Mesothelial cell of epicardium (in vitro differentiated cells): ENCODE results near the gene SAMD13. TPM values are rescaled to one million over a fixed set of nuclear protein-coding genes. Genes with fewer than 3 reads are reported as not detected.

ENCODE experiments used
- DNase-seq, 2 experiments: peaks; one replicate each; pipeline ENCODE4 v3.0.0; 2021; ENCODE audit warnings: low spot score in 2 of 2; ENCODE audit not compliant: unreplicated experiment in 2 of 2
- H3K27ac Mint-ChIP-seq: 2 replicates; pipeline ENCODE4 v1.8.0; 2021; ENCODE audit warnings: mixed read lengths
- H3K27me3 Mint-ChIP-seq: 2 replicates; pipeline ENCODE4 v1.8.0; 2021; ENCODE audit warnings: low read depth, mixed read lengths
- H3K36me3 Mint-ChIP-seq: 2 replicates; pipeline ENCODE4 v1.8.0; 2021; ENCODE audit warnings: mixed read lengths
- H3K4me1 Mint-ChIP-seq: 2 replicates; pipeline ENCODE4 v1.8.0; 2021; ENCODE audit warnings: mixed read lengths
- H3K4me3 Mint-ChIP-seq: 2 replicates; pipeline ENCODE4 v1.8.0; 2021; ENCODE audit warnings: mild to moderate bottlenecking, moderate library complexity, mixed read lengths
- H3K9me3 Mint-ChIP-seq: 2 replicates; pipeline ENCODE4 v1.8.0; 2021; ENCODE audit warnings: mixed read lengths
- total RNA-seq: library from RNA; stranded (reverse); gene quantifications from 3 replicates; pipeline ENCODE4 v1.2.1, GENCODE V29; 2021
- TF ChIP-seq, protein P1 (sequence below): fragments of 200-600 bp; sonication (generic); IDR thresholded peaks from one replicate; pipeline ENCODE4 v1.5.0; 2021; ENCODE audit warnings: antibody characterized with exemption; ENCODE audit not compliant: unreplicated experiment

The SAMD13 gene
- total RNA-seq, 1 donor from 2014 or later = 3.6 TPM

- H3K9me3 Mint-ChIP-seq = peaks cover 19% of the 10 kb centered on the region
Measured at GRCh38 chr1:84299536-84300170, 1.9 kb upstream of the SAMD13 start.

DNA sequence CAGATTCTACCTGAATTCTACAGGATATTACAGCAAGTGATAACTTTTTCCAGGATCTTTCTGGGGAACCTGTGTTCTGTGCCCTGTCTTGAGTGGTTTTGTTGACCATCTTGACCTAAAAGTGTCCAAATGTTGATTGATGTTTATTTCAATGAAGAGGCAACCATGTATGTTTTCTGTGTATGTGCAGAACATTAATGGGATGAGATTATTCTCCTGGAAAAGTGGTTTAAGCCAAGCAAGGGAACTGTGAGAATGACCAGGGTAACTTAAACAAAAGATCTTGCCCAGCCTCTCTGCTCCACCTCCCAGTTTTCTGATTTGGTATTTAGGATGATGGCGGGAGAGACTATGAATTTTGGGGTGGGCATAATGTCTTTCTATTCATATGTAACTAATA lies 1.0 kb upstream of the SAMD13 start:
- peaks cover 10% of the 10 kb centered on the region for H3K9me3 Mint-ChIP-seq
- no peak overlapping the region for H3K4me3 Mint-ChIP-seq
- peak overlapping the region; percentile 75 for H3K27ac Mint-ChIP-seq
- H3K27me3 Mint-ChIP-seq = no peaks in the 10 kb centered on the region
- H3K4me1 Mint-ChIP-seq = peaks cover 47% of the 10 kb centered on the region
- TF ChIP-seq, protein P1, sequence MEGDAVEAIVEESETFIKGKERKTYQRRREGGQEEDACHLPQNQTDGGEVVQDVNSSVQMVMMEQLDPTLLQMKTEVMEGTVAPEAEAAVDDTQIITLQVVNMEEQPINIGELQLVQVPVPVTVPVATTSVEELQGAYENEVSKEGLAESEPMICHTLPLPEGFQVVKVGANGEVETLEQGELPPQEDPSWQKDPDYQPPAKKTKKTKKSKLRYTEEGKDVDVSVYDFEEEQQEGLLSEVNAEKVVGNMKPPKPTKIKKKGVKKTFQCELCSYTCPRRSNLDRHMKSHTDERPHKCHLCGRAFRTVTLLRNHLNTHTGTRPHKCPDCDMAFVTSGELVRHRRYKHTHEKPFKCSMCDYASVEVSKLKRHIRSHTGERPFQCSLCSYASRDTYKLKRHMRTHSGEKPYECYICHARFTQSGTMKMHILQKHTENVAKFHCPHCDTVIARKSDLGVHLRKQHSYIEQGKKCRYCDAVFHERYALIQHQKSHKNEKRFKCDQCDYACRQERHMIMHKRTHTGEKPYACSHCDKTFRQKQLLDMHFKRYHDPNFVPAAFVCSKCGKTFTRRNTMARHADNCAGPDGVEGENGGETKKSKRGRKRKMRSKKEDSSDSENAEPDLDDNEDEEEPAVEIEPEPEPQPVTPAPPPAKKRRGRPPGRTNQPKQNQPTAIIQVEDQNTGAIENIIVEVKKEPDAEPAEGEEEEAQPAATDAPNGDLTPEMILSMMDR = no peak
- peaks cover 2% of the 10 kb centered on the region for H3K36me3 Mint-ChIP-seq
- no peak for DNase-seq

More at GRCh38 chr1:84299536-84300170, 1.9 kb upstream of the SAMD13 start:
- H3K36me3 Mint-ChIP-seq = peaks cover 6% of the 10 kb centered on the region
- peaks cover 47% of the 10 kb centered on the region for H3K4me1 Mint-ChIP-seq
- TF ChIP-seq, protein P1 = no peak
- H3K4me3 Mint-ChIP-seq = peak overlapping the region; percentile 89
- H3K27ac Mint-ChIP-seq = peak overlapping the region; percentile 93
- H3K27me3 Mint-ChIP-seq = no peaks in the 10 kb centered on the region
- DNase-seq = no peak

- H3K4me1 Mint-ChIP-seq = peaks cover 47% of the 10 kb centered on the region
- H3K27me3 Mint-ChIP-seq = no peaks in the 10 kb centered on the region
- H3K4me3 Mint-ChIP-seq = peak overlapping the region; percentile 65
- H3K27ac Mint-ChIP-seq = peak overlapping the region; percentile 93
- no peak for DNase-seq
- H3K9me3 Mint-ChIP-seq = peaks cover 2% of the 10 kb centered on the region
- TF ChIP-seq, protein P1 = no peak
- no peaks in the 10 kb centered on the region for H3K36me3 Mint-ChIP-seq
Measured at GRCh38 chr1:84301785-84302385, 377 bp downstream of the SAMD13 start.

DNA sequence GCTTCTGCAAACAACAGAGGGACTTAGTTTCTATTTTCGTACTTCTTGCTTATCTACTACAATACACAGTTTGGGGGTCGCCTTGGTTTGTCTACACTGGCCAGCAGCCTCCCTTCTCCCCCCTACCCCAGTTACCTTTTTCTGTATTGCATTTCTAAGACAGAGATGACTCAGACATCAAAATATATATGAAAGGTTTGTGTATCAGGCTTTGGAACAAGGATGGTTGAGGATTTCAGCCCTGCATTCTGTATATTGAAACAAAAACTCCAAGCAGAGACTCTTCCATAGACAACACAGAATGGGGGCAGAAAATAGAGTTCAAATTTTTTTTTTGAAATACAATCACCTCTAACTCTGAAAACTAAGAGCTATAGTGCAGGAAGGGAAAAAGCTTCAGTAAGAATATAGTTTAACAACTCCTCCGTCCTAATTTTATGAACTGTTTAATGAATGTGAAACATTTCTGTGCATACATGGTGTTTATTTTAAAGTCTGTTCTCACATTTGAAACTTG lies 1.9 kb downstream of the SAMD13 start:
- peak overlapping the region; percentile 65 for H3K4me3 Mint-ChIP-seq
- peaks cover 13% of the 10 kb centered on the region for H3K9me3 Mint-ChIP-seq
- H3K36me3 Mint-ChIP-seq = peaks cover 7% of the 10 kb centered on the region
- no peak for DNase-seq
- H3K27ac Mint-ChIP-seq = peak overlapping the region; percentile 93
- TF ChIP-seq, protein P1 = no peak
- no peaks in the 10 kb centered on the region for H3K27me3 Mint-ChIP-seq
- H3K4me1 Mint-ChIP-seq = peaks cover 47% of the 10 kb centered on the region

DNA sequence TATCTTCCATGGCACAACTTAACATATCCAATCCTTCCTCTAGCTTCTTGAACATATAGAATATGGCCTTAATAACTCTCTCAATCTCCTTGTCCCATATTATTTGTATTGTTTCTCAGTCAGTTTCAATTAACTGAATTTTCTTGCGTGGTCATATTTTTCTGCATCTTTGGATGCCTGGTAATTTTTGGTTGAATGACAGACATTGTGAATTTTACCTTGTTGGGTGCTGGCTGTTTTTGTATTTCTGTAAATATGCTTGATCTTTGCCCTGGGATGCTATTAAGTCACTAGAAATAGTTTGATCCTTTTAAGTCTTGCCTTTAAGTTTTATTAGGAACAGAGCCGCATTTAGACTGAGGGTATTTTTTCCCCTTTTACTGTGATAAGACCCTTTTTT lies 5.9 kb downstream of the SAMD13 start:
- H3K27ac Mint-ChIP-seq = no peak overlapping the region
- no peak overlapping the region for H3K4me3 Mint-ChIP-seq
- peaks cover 16% of the 10 kb centered on the region for H3K4me1 Mint-ChIP-seq
- no peaks in the 10 kb centered on the region for H3K27me3 Mint-ChIP-seq
- DNase-seq = no peak
- TF ChIP-seq, protein P1 = no peak
- peaks cover 7% of the 10 kb centered on the region for H3K36me3 Mint-ChIP-seq
- peaks cover 13% of the 10 kb centered on the region for H3K9me3 Mint-ChIP-seq
